NCI-H2227 treated with DMSO at 0.1 percent for 48 hours (cell line): ENCODE measurements around the gene CDR2L.
A peak's percentile ranks its signal among the peaks of the same experiment; 100 is the strongest.
"Not testable (repeated sequence)": the region's sequence is repeated elsewhere in the genome, so short reads cannot be mapped to it uniquely, and the experiment has no call there.

Experiments used
- DNase-seq: peaks from one replicate; lab custom pipeline; 2025; lab: John Stamatoyannopoulos, UW

CDR2L gene

DNA sequence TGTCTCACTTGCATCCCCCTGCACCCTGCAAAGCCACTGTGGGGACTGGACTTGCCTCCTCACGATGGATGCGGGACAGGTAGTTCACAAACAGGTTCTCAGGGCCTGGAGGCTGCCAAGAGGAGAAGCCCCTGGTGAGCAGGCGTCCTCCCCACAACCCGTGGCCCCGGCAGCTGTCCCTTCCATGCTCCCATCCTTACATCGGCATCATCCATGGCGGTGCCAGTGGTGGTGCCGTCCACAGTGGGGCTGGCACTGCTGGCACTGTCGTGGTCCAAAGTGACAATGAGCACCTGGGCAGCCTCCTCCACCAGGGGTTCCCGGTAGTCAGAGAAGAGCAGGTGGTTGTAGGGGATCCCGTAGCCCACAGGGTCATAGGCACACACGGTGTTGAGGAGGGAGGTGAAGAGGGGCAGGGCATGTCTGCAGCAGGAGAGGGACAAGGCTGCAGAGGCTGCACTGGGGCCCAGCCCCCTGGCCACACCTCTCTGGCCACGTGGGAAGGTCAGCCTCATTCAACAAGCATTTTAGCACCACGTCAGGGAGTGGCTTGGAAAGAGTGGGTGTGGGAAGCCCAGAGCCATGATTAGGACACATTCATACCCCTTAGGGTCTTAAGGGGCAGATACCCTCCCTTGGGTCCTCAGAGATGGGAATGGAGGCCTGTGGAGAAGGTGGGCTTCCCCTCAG lies 27.5 kb upstream of the CDR2L start:
- no peak for DNase-seq

DNA sequence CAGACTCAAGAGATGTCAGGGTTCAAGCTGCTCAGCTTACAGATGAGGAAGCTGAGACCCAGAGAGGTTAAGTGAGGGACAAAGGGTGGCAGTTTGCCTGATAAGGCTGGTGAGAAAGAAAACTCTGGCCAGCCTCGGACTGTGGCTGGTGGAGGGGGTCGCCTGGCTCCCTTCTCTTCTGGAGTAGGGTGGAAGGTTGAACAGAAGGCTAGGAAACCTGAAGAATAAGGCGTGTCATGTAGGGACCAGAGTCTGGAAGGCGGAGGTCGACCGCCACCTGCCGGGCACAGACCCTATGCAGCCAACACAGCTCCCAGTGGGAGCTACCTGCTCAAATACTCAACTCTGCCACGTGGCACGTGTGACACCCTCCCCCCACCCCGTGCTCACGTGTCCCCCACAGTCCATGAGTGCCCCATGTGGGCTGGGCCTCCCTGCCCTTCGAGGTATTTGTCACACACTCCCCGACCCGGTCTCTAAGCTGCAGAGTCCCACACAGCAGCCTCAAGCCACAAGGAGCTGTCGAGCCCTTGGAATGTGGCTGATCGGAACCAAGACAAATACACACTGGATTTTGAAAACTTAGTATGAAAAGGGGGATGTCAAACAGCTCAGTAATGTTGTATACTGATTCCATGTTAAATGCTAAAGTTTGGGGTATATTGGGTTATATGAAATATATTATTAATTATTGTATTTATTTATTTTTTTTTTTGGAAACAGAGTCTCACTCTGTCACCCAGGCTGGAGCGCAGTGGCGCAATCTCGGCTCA lies 26.7 kb upstream of the CDR2L start:
- DNase-seq: no peak

- peak; percentile 69 for DNase-seq
These were observed 25.6 kb upstream of the CDR2L start for GRCh38 chr17:74961657-74962350.

DNA sequence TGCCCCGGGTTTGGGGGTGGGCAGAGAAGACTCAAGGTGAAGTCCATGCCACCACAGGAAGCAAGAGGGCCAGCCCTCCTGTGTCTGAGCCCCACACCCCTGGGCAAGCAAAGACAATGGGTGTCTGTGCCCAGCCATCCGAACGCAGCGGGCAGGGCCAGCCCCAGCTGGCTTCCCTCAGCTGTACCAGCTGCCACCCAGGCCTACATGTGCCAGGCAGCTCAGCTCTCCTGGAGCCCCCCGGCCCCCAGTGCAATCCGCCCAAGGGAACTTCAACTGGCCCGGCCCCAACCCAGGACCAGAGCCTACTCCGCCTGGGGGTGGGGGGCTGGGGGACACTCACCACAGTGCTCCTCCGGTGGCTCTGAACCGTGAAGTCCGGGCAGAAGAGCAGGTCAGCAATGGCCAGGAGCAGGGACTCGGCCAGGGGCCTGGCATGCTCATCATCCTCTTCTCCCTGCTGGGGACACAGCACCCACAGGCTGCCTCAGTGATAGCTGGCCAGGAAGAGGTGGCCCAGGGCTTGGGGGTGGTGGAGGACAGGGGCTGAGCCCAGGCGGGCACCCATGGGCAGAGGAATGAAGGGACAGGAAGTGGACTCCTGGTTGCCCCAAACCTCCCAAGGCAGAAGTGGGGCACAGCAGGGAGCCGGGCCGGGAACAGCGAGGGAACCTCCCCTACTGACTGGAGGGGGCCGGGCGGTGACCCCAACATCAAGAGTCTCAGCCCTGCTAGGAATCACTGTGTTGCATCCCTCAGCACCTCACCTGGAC lies 24.6 kb upstream of the CDR2L start:
- DNase-seq: no peak

GRCh38 chr17:74963656-74964055 lies 23.8 kb upstream of the CDR2L start:
- DNase-seq: no peak

DNA sequence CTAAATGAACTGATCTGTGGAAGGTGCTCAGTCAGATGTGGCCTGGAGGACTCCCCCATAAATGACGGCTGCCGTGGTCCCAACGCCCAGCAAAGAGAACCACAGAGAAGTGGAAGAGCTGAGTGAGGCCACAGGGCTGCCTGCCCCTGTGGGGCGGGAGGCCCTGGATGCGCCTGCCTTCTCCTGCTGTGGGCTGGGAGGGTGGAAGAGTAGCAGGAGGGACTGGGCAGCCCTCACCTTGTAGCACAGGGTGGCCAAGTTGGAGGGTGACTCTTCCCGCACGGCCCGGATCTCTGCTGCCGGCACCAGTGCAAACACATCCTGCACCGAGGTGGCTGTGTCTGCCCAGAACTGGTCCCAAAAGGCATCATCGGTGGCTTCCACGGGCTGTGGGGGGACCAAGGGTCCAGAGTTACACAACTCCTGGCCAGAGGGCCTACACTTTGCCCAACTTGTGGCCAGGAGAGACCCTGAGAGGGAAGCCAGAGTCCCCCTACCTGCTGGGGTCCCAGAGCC lies 23.1 kb upstream of the CDR2L start:
- no peak for DNase-seq

GRCh38 chr17:74964988-74965622 lies 22.3 kb upstream of the CDR2L start:
- no peak for DNase-seq

GRCh38 chr17:74968361-74968780 lies 19.1 kb upstream of the CDR2L start:
- DNase-seq: no peak

DNA sequence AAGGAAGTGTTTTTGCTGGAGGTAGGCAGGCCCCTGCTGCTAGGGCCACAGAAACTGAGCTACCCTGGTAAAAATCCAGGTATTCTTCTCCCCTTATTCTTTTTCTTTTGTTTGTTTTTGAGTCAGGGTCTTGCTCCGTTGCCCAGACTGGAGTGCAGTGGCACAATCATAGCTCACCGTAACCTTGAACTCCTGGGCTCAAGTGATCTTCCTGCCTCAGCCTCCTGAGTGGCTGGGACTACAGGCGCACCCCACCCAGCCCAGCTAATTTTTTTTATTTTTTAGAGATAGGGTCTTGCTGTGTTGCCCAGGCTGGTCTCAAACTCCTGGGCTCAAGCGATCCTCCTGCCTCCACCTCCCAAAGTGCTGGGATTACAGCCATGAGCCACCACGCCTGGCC lies 17.9 kb upstream of the CDR2L start:
- DNase-seq: not testable (repeated sequence)

DNA sequence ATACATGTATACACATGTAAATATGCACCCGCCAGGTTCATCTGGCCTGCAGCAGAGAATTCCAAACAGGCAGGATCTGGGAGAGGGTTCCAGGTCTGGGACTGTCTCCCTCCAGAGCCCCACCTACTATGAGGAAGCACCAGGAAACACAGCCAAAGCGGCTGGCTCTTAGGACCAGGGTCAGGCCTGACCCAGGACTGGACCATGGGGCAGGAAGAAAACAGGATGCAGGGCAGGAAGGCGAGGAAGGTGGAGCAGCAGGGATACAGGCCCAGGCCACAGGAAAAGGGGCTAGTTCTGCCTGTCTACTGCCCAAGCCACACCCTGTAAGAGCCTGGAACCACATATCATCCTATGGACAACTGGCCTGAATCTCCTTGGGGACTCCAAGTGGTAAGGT lies 17.0 kb upstream of the CDR2L start:
- no peak for DNase-seq

- no peak for DNase-seq
These were observed 16.2 kb upstream of the CDR2L start for GRCh38 chr17:74971069-74971841.

- no peak for DNase-seq
These were observed 15.7 kb upstream of the CDR2L start for GRCh38 chr17:74971842-74972106.

GRCh38 chr17:74972107-74972972 lies 15.1 kb upstream of the CDR2L start, which contains the start of gene HID1:
HID1 (minus strand) TSS chr17:74972759; CDS start chr17:74972656, 103 bp downstream.
- DNase-seq: peak; percentile 45

- no peak for DNase-seq
These were observed 14.5 kb upstream of the CDR2L start for GRCh38 chr17:74972973-74973328.

DNA sequence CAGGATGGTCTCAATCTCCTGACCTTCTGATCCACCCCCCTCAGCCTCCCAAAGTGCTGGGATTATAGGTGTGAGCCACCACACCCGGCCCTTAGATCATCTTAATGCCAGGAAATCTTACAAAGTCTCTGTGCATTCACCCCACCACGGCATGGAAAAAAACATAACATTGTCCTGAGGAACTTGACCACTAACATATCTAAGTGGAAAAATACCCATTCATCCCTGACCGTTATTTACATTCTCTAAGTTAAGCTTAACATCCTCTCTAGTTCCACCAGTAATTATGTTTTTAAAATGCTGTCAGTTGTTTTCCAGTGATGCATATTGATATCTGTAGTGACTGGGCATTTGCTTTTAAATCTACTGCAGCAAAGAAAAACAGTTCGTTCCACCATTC lies 11.5 kb upstream of the CDR2L start:
- DNase-seq: no peak

GRCh38 chr17:74977802-74978201 lies 9.6 kb upstream of the CDR2L start:
- no peak for DNase-seq

GRCh38 chr17:74978240-74978639 lies 9.2 kb upstream of the CDR2L start:
- DNase-seq: no peak

DNA sequence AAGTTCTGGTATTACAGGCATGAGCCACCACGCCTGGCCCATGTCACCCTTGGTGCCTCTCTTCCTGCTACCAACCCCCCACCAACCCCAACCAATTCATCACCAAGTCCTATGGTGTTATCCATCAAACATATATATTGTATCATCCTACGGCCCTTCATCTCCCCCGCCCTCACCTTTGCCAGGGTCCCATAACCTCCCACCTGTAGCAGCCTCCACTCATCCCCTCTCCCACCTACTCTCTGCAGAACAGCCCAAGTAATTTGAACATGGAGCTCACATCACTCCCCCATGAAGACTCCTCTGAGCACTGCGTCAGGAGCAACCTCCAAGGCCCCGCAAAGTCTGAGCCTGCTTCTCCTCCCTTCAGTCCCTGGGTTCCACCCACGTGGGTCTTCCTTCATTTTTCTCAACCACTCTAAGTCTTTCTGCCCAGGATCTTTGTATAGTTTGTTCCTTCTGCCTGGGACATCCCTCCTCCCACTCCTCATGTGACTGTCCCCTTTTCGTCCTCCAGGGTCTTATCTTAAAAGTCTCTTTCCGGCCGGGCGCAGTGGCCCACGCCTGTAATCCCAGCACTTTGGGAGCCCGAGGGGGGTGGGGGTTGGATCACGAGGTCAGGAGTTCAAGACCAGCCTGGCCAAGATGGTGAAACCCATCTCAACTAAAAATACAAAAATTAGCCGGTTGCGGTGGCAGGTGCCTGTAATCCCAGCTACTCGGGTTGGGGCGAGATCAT lies 7.9 kb upstream of the CDR2L start:
- no peak for DNase-seq

DNA sequence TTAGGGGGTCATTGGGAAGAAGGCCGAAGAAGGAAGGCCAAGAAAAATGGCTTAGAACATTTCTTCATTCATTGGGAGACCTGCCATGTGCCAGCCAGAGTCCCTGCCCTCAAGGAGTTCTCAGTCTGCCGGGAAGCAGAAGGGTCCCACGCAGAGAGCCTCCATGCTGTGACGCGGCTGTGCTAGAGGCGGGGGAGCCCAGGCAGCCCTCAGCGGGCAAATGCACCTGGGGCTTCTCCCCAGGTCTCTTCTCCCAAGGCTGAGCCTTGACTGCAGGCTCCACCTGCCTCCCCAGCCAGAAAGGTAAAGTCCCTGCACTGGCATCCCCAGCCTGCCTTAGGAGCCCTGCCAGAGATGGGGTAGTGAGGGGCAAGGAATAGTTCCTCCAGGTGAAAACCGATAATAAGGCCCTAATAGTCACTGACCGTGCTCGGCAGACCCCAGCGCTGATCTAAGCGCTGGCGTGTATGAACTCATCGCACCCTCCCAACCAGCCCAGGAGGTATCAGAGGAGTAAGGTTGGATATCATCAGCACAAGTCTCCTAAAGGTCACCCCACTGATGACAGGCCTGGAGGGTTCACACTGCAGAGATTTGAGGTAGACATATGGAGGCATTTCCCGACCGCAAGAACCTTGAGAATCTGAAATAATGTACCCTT lies 6.0 kb upstream of the CDR2L start:
- no peak for DNase-seq
